ENCODE measurements around the gene ABCF2. TPM values are rescaled to one million over a fixed set of nuclear protein-coding genes. Genes with fewer than 3 reads are reported as not detected.

ABCF2 gene
- total RNA-seq, 1 donor from 2014 or later, result 47.3 TPM

GRCh38 chr7:151273651-151274390, 46.8 kb upstream of the ABCF2 start:
- POLR2A ChIA-PET, result no interaction called here
- intact Hi-C loops (cut with micrococcal nuclease), result no loop called here
- CTCF ChIA-PET, result no interaction called here
- Mint-ChIP-seq H3K27ac (no peak overlapping the region), H3K36me3 (ENCODE audit: low read depth) (no peaks in the 10 kb centered on the region), H3K27me3 (peaks cover 24% of the 10 kb centered on the region), H3K9me3 (no peaks in the 10 kb centered on the region), H3K4me3 (no peak overlapping the region), H3K4me1 (peaks cover 9% of the 10 kb centered on the region)
- ATAC-seq (ENCODE audit: low read depth) (no peak), DNase-seq (no peak)
- no peak for TF ChIP-seq CTCF (IDR thresholded peaks at IDR 0.05)

- Mint-ChIP-seq H3K4me3 (no peak overlapping the region), H3K27ac (no peak overlapping the region), H3K4me1 (peaks cover 9% of the 10 kb centered on the region), H3K27me3 (peaks cover 19% of the 10 kb centered on the region), H3K9me3 (no peaks in the 10 kb centered on the region), H3K36me3 (ENCODE audit: low read depth) (no peaks in the 10 kb centered on the region)
- ATAC-seq (ENCODE audit: low read depth), result no peak
- no peak for DNase-seq
- ChIA-PET POLR2A (no interaction called here), CTCF (no interaction called here)
- no peak for TF ChIP-seq CTCF (IDR thresholded peaks at IDR 0.05)
- intact Hi-C loops (cut with micrococcal nuclease), result no loop called here
Observed at GRCh38 chr7:151272877-151273276, 45.9 kb upstream of the ABCF2 start.

GRCh38 chr7:151272405-151272804, 45.4 kb upstream of the ABCF2 start:
- no peak for TF ChIP-seq CTCF (IDR thresholded peaks at IDR 0.05)
- no peak overlapping the region for H3K4me3 Mint-ChIP-seq
- H3K9me3 Mint-ChIP-seq, result no peaks in the 10 kb centered on the region
- H3K4me1 Mint-ChIP-seq, result peaks cover 8% of the 10 kb centered on the region
- ATAC-seq (ENCODE audit: low read depth) (no peak), DNase-seq (no peak)
- no peak overlapping the region for H3K27ac Mint-ChIP-seq
- H3K36me3 Mint-ChIP-seq (ENCODE audit: low read depth), result no peaks in the 10 kb centered on the region
- CTCF ChIA-PET, result no interaction called here
- intact Hi-C loops (cut with micrococcal nuclease), result no loop called here
- peaks cover 19% of the 10 kb centered on the region for H3K27me3 Mint-ChIP-seq
- POLR2A ChIA-PET, result no interaction called here

- H3K4me3 Mint-ChIP-seq, result no peak overlapping the region
- H3K36me3 Mint-ChIP-seq (ENCODE audit: low read depth), result no peaks in the 10 kb centered on the region
Observed at GRCh38 chr7:151271699-151272355, 44.8 kb upstream of the ABCF2 start.

More at GRCh38 chr7:151271699-151272355, 44.8 kb upstream of the ABCF2 start:
- intact Hi-C loops (cut with micrococcal nuclease), result no loop called here
- Mint-ChIP-seq H3K27ac (no peak overlapping the region), H3K9me3 (no peaks in the 10 kb centered on the region), H3K27me3 (peaks cover 18% of the 10 kb centered on the region), H3K4me1 (peaks cover 4% of the 10 kb centered on the region)
- ChIA-PET POLR2A (no interaction called here), CTCF (no interaction called here)
- ATAC-seq (ENCODE audit: low read depth), result no peak
- no peak for TF ChIP-seq CTCF (IDR thresholded peaks at IDR 0.05)
- DNase-seq, result no peak

Measured in activated B cell treated with CpG ODN at 0.5 μM for 24 hours (primary cell).